Activated CD4-positive, alpha-beta T cell treated with anti-CD3 and anti-CD28 coated beads, Interleukin-2, amount 50 U/mL, for 4 hours (primary cell): ENCODE measurements around the gene YJEFN3.

Experiments
- DNase-seq, 2 experiments: peaks; one replicate each; pipeline ENCODE4 v3.0.0-alpha.2; 2020

YJEFN3 gene

DNA sequence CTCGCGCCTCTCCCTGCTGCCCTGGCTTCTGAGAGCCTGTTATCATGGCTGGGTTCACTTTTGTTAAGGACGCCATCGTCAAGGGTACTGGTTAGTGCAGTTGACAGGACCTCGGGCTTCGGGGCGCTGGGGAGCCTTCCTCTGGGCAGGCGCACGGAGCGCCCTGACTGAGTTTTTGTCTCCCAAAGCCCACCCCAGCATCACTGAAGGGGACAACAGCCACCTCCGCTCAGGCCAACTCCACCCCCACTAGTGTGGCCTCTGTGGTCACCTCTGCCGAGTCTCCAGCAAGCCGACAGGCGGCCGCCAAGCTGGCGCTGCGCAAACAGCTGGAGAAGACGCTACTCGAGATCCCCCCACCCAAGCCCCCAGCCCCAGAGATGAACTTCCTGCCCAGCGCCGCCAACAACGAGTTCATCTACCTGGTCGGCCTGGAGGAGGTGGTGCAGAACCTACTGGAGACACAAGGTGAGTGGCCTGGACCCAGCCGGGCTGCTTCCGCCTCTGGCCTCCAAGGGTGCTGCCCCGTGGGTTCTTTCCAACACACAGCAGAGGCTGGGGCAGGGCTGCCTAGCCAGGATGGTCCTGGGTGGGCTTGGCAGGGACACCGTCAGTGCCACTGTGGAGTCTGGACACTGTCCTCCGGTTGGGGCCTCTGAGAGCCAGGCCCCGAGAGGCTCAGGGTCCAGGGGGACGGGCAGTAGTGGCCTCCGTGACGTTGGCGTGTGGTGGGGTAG is 30.3 kb upstream of the YJEFN3 start:
- no peak for DNase-seq

DNA sequence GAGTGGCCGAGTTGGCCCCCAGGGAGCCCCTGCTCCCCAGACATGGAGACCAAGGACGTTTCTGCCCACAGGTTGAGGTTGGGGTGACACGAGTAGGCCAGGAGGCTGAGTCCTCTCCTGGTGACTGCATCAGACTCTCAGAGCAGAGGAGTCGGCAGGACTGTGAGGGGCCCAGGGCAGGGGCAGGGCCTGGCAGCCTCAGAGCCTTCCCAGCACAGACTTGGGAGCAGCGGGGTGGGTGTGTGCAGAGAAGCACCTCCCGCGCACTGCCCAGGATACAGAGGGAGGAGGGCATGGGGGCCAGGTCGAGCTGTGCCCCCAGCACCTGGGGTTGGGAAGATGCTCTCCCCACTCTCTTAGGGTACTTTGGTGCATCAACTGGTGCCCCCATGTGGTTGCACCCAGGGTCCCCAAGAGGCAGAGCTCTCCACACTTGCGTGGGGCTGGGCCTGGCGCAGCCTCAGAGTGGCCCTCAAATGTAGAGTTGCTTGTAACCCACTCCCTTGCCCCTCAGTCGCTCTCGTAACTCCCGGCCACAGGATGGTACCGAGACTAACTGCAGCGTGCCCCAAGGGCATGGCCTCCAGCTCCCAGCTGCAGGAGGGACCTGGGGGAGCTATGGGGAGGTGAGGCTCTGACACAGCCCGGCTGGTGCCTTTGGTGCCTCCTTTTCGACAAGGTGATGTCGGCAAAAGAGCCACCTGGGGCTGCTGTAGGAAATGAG is 29.3 kb upstream of the YJEFN3 start:
- no peak for DNase-seq

- DNase-seq = no peak
These were observed 27.6 kb upstream of the YJEFN3 start for GRCh38 chr19:19500975-19501644.

DNA sequence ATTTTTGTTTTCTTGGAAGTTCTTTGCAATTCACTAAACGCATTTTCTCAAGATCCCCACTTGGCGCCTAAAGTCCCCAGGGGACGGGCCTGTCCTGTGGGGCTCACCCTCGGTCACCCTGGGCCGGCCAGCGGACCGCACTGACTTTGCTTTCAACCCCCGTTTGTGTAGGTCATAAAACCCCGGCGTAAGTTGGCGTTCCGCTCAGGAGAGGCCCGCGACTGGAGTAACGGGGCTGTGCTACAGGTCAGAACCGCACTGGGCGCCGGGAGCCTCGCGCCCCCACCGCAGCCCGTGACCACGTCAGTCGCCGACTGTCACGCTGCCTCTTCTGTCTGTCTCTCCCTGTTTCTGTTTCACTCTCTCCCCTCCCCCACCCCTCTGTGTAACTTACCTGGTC is 26.9 kb upstream of the YJEFN3 start:
- no peak for DNase-seq

DNA sequence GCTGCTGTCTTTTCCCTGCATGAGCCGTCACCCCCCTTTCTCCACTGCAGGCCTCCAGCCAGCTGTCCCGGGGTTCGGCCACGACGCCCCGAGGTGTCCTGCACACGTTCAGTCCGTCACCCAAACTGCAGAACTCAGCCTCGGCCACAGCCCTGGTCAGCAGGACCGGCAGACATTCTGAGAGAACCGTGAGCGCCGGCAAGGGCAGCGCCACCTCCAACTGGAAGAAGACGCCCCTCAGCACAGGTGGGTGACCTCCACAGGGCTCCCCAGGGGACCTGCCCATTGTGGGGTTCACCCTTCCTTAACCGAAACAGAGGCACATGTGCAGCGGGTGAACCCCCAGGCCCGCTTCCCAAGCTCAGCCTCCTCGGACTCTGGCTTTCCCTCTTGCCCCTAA is 26.4 kb upstream of the YJEFN3 start:
- DNase-seq = no peak

DNA sequence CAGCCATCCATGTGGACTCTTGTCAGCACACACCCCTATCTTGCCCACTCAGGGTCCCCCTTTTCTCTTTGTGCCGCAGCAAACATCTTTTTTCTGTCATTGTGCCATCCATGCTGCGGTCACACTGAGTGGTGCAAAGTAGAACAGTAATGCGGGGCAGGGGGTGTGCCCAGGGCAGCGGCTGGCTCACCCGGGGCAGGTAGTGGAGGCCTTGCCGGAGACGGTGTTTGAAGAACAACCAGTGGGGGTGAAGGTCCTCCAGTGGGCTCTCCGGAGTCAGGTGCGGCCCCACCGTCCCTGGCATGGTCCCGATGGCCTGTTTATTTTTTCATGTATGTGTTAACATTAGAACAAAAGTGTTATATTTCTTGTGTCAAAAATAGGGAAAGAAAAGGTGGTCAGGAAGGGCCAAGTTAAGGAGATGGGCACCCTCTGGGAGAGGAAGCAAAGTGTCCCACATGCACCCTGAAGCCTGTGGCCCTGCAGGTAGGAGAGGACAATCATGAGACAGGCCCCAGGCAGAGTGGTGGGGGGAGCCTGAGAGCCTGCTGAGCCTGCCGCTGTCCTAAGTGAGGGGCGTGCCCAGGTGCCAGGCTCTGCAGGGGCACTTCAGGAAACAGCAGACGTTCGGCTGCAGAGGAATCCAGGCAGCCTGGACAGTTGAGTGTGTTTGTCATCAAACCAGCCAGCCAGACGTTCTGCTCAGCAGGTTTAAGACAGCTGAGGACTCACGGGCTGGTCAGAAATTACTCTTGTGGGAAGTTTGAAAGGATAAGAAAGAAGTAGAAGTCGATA is 25.7 kb upstream of the YJEFN3 start:
- DNase-seq = no peak

DNA sequence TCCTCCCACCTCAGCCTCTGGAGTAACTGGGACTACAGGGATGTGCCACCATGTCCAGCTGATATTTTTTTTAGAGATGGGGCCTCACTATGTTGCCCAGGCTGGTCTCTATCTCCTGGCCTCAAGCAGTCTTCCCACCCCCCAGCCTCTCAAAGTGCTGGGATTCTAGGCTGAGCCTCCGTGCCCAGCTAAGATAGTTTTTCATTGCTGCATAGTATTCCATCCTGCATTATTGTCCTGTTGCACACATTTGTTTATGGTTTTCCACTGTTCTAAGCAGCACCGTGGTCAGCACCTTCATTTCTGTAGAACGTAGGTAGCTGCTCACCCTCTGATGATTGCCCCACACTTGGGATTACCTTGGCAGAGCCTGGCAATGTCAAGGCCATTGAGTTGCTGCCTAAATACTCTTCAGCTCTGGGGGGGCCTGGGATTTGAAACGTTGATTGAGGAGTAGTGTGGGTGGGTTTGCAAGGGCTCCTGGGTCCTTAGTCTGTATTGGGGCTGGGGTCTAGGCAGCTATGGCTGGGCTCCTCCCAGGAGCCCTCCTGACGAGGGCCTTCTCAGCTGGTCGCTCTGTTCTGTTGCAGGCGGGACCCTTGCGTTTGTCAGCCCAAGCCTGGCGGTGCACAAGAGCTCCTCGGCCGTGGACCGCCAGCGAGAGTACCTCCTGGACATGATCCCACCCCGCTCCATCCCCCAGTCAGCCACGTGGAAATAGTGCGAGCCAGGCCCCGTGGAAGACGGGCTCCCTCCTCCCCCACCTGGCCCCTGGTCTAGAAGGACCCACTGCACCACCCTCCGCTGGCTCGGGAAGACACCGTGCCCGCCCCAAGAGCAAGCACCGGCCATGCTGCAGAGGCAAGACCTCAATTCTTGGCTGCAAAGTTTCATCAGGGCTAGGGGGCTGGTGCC is 23.7 kb upstream of the YJEFN3 start:
- DNase-seq = no peak

- no peak for DNase-seq
These were observed 22.9 kb upstream of the YJEFN3 start for GRCh38 chr19:19505669-19506326.

- DNase-seq = no peak
These were observed 22.1 kb upstream of the YJEFN3 start for GRCh38 chr19:19506592-19506991.

DNA sequence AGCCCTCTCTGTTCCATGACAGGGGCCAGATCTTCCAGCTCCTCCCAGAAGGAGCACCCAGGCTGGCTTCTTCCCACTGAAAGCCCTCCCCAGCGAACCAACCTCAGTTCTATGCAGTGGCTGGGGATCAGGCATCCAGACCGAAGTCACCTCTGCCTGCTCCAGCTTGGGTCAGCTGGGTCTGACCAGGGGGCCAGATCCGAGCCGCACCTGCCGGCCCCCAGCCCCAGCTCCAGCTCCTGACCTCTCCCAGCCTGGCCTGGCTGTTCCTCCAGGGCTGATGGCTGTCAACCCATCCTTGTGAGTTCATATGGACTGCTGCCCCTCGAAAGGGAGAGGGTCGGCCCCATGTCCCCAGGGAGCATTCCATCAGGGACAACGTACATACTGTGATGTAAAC is 21.4 kb upstream of the YJEFN3 start:
- DNase-seq = no peak

DNA sequence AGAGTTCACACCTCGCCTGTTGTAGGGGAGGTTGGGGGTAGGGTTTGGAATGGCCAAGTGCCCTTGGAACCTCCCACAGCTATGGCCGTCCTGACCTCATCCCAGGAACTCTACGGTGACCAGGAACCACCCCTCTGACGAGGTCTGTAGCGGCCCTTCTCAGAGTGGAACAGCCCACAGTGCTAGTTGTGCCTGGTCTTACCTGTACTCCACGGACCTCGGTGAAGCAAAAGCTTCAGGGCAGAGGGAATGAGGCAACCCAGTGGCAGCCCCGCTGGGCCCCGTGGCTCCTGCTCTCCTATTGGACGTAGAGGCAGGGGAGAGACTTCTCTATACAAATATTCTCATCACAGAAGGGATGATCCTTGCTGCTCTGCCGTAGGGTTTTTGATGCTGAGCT is 20.5 kb upstream of the YJEFN3 start:
- DNase-seq = no peak

DNA sequence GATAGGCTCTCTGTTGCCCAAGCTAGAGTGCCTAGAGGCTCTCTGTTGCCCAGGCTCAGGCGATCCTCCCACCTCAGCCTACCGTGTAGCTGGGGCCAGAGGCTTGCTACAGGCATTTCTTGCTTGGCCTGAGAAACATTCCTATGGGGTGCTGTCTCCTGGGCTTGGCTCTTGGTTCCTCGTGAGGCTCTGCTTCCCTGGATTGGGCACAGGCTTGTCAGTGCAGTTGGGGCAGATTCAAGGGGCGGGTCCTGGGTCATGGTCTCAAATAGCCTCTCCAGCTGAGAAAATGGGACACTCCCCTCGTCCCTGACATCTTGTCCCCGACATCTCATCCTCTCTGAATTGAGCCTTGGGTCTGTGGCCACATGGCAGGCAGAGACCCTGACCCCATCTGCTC is 18.3 kb upstream of the YJEFN3 start:
- DNase-seq = no peak

DNA sequence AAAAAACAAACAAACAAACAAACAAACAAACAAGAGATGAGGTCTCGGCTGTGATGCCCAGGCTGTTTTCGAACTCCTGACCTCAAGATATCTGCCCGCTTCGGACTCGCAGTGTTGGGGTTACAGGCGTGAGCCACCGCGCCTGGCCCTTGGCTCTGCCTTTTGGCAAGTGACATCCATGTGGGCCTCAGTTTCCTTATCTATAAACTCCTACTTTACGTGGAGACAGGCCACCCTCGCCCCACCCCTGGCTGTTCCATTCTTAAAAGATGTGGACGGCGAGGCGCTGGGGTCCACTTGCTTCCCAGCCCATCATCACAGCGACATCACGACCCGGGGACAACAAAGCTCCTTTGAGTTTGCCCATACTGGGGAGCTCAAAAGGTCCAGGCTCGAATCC is 15.0 kb upstream of the YJEFN3 start:
- no peak for DNase-seq

GRCh38 chr19:19514215-19514657 is 14.5 kb upstream of the YJEFN3 start:
- no peak for DNase-seq

- DNase-seq = no peak
These were observed 13.7 kb upstream of the YJEFN3 start, which contains the start of gene TSSK6 for GRCh38 chr19:19514881-19515641. TSS of gene TSSK6 (minus strand) at chr19:19515548. CDS start at chr19:19515427, 121 bp downstream.

DNA sequence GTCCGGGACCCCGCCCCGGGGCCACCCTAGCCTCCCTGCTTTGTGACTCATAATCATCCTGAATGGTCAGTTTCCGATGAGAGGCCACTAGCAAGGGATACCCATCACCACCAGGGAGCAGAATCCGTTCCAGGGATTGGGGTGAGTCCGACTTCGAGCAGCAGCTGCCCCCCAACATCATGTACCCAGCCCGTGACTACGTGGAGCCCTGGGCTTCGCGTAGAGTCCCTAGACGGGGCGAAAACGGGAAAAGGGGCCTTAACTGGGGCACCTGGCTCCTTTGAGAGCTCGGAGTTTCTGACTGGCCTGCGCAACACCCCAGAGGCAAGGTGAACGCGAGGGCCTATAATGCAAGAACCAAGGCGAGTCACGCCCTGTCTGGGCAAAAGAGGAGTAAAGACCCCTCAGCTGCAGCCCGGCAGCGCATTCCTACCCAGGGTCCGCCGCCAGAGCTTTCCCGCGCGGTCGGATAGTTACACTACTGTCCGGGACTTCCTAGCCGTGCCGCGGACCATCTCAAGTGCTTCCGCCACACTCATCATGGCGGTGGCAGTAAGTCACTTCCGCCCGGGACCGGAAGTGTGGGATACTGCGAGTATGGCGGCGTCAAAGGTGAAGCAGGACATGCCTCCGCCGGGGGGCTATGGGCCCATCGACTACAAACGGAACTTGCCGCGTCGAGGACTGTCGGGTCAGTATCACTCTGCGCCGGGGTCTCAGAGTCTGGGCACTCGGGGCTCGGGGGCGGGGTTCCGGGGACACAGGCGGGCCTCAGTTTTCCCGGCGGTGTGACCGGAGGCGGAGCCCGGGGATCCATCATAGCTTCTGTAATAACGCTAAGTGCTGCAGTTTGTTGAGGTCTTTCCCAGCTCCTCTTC is 12.8 kb upstream of the YJEFN3 start, which contains the start of gene NDUFA13:
TSS of gene NDUFA13 (plus strand) at position 584 of the 878 bp plus-strand sequence. CDS start at position 598, 14 bp downstream.
- peak; percentile 88 to 92 for DNase-seq

DNA sequence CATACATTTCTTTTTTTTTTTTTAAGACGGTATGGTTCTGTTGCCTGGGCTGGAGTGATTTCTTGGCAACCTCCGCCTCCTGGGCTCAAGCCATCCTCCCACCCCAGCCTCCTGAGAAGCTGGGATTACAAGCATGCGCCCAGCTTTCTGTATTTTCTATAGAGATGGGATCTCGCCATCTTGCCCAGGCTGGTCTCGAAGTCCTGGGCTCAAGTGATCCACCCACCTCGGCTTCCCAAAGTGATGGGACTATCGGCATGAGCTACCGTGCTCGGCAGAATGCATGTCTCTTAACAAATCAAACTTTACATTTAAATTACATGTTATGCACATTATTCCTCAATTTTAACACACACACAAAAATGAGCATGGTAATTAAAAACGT is 11.5 kb upstream of the YJEFN3 start:
- DNase-seq = no peak

DNA sequence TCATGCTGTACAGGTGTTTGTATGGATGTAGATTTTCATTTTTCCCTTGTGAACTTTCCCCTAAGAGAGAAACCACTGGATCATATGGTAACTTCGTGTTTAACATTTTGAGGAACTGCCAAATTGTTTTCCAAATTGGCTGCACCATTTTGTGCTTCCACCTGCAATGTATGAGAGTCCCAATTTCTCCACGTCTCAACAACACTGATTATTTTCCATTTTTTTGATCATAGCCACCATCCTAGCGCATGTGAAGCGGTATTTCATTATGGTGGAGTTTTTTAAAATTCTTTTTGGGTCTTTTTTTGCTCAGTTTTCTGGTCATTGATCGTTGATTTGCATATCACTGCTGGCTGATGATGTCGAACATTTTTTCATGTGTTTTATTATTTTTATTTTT is 7.7 kb upstream of the YJEFN3 start:
- no peak for DNase-seq

GRCh38 chr19:19523177-19523576 is 5.5 kb upstream of the YJEFN3 start:
- DNase-seq = no peak
